ENCODE results near the gene PCK2. TPM values are rescaled to one million over a fixed set of nuclear protein-coding genes. Genes with fewer than 3 reads are reported as not detected.

The PCK2 gene
- total RNA-seq, 1 experiment from 2014 or later = 48.9 TPM

- no peak overlapping the region for H4K91ac ChIP-seq (ENCODE audit: insufficient read length, low read depth, low read length)
- H4K20me1 ChIP-seq (ENCODE audit: control insufficient read depth, insufficient read depth, insufficient read length) = no peaks in the 10 kb centered on the region
- no peak overlapping the region for H3K18ac ChIP-seq (ENCODE audit: insufficient read length, low read depth, low read length)
- no peak overlapping the region for H2BK5ac ChIP-seq (ENCODE audit: insufficient read length, low read length)
- H3K23ac ChIP-seq (ENCODE audit: insufficient read length, low read depth, low read length) = no peak overlapping the region
- H2BK120ac ChIP-seq (ENCODE audit: low read depth, low read length, poor library complexity, severe bottlenecking) = no peak overlapping the region
- H3K9me3 ChIP-seq (ENCODE audit: control insufficient read depth, low read depth, low read length) = no peaks in the 10 kb centered on the region
- H3K23me2 ChIP-seq (ENCODE audit: insufficient read length, low read depth, low read length, poor library complexity, severe bottlenecking) = peaks cover 9% of the 10 kb centered on the region
- Mint-ChIP-seq H3K27me3 (ENCODE audit: low read depth) (peaks cover 2% of the 10 kb centered on the region; the same call in 1 of the 2 replicates), H3K36me3 (ENCODE audit: insufficient read depth in 1 of 3, low read depth in 3 of 3) (peaks cover 2 to 5% (median 2%) of the 10 kb centered on the region in 3 experiments), H3K4me3 (no peak overlapping the region), H3K27ac (no peak overlapping the region), H3K9me3 (peaks cover 2% of the 10 kb centered on the region in 2 experiments; a peak in 3 of 5 replicates), H3K4me1 (peaks cover 3 to 5% of the 10 kb centered on the region in 2 experiments)
- no peak overlapping the region for H2BK12ac ChIP-seq (ENCODE audit: insufficient read length, low read depth, low read length)
- no peak overlapping the region for H2BK20ac ChIP-seq (ENCODE audit: low read depth, low read length, poor library complexity, severe bottlenecking)
- no peaks in the 10 kb centered on the region for H3K79me2 ChIP-seq (ENCODE audit: insufficient read depth, low read length)
- no peak overlapping the region for H3K9ac ChIP-seq (ENCODE audit: extremely low read depth, insufficient read length, low read length)
- H2BK15ac ChIP-seq (ENCODE audit: low read depth, low read length) = no peak overlapping the region
- no peaks in the 10 kb centered on the region for H3K4me1 ChIP-seq (ENCODE audit: insufficient read depth, low read length)
- no peak overlapping the region for H3K56ac ChIP-seq (ENCODE audit: insufficient read length, low read depth, low read length)
- H2AK5ac ChIP-seq (ENCODE audit: insufficient read length, low read length) = no peak overlapping the region
- no peak overlapping the region for H2AFZ ChIP-seq (ENCODE audit: low read length)
- H3K4me2 ChIP-seq (ENCODE audit: insufficient read depth, insufficient read length, low read length) = no peak overlapping the region
- no CpG with 5 or more reads among the region's 9 CpGs for WGBS (ENCODE audit: extremely low coverage, insufficient read length, low lambda C conversion rate)
- H3K27me3 ChIP-seq (ENCODE audit: insufficient read depth, low read length) = no peaks in the 10 kb centered on the region
- no peak overlapping the region for H4K8ac ChIP-seq (replicated peaks; ENCODE audit: insufficient read length, low read depth, low read length)
- H3T11ph ChIP-seq (ENCODE audit: low read length) = no peak overlapping the region
- H3K27ac ChIP-seq (ENCODE audit: insufficient read length, low read depth, low read length) = no peak overlapping the region
- TF ChIP-seq, protein P1, sequence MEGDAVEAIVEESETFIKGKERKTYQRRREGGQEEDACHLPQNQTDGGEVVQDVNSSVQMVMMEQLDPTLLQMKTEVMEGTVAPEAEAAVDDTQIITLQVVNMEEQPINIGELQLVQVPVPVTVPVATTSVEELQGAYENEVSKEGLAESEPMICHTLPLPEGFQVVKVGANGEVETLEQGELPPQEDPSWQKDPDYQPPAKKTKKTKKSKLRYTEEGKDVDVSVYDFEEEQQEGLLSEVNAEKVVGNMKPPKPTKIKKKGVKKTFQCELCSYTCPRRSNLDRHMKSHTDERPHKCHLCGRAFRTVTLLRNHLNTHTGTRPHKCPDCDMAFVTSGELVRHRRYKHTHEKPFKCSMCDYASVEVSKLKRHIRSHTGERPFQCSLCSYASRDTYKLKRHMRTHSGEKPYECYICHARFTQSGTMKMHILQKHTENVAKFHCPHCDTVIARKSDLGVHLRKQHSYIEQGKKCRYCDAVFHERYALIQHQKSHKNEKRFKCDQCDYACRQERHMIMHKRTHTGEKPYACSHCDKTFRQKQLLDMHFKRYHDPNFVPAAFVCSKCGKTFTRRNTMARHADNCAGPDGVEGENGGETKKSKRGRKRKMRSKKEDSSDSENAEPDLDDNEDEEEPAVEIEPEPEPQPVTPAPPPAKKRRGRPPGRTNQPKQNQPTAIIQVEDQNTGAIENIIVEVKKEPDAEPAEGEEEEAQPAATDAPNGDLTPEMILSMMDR (conservative IDR thresholded peaks at IDR 0.05) = no peak
- no peak overlapping the region for H4K5ac ChIP-seq (ENCODE audit: insufficient read length, low read depth, low read length)
- no peak for DNase-seq
- no peak overlapping the region for H3K14ac ChIP-seq (ENCODE audit: insufficient read depth, low read length)
- H3K4ac ChIP-seq (ENCODE audit: low read depth, low read length) = no peak overlapping the region
- no peaks in the 10 kb centered on the region for H3K79me1 ChIP-seq (ENCODE audit: insufficient read depth, low read depth, low read length, poor library complexity, severe bottlenecking)
Observed at GRCh38 chr14:24110060-24110459, 15.9 kb downstream of the PCK2 start.

Measured in H9 (cell line).